OCI-LY1 (cell line): Measurements from ENCODE around the gene C4BPB.

Source experiments
- H2AFZ ChIP-seq: fragments of 200-600 bp; sonication (generic), shearing (Covaris generic); 2 replicates; pipeline ENCODE4 v1.6.0; 2014; ENCODE audit warnings: antibody characterized with exemption, mild to moderate bottlenecking, low read length
- H3F3A ChIP-seq: fragments of 200-600 bp; sonication (generic), shearing (Covaris generic); 2 replicates; pipeline ENCODE4 v1.6.0; 2014; ENCODE audit warnings: mild to moderate bottlenecking, antibody characterized with exemption, low read length, moderate library complexity; ENCODE audit not compliant: insufficient read depth
- H3K27ac ChIP-seq: fragments of 200-600 bp; sonication (generic); 2 replicates; pipeline ENCODE4 v1.5.1; 2014; ENCODE audit warnings: low read length, mixed run types, mild to moderate bottlenecking, low read depth; ENCODE audit not compliant: poor library complexity, severe bottlenecking
- H3K27me3 ChIP-seq: fragments of 200-600 bp; sonication (generic); 2 replicates; pipeline ENCODE4 v1.6.0; 2014; ENCODE audit warnings: antibody characterized with exemption, mild to moderate bottlenecking, low read length, moderate library complexity; ENCODE audit not compliant: insufficient read depth
- H3K36me3 ChIP-seq: fragments of 200-600 bp; sonication (generic); 2 replicates; pipeline ENCODE4 v1.6.1; 2014; ENCODE audit warnings: mild to moderate bottlenecking, antibody characterized with exemption, low read length, moderate library complexity, mixed read lengths; ENCODE audit not compliant: insufficient read depth
- H3K4me1 ChIP-seq: fragments of 200-600 bp; sonication (generic); 2 replicates; pipeline ENCODE4 v1.5.1; 2014; ENCODE audit warnings: mild to moderate bottlenecking, low read length, moderate library complexity; ENCODE audit not compliant: insufficient read depth, severe bottlenecking
- H3K4me2 ChIP-seq: fragments of 200-600 bp; sonication (generic), shearing (Covaris generic); 2 replicates; pipeline ENCODE4 v1.6.1; 2014; ENCODE audit warnings: low read length
- H3K4me3 ChIP-seq: fragments of 200-600 bp; sonication (generic); 2 replicates; pipeline ENCODE4 v1.5.1; 2014; ENCODE audit warnings: low read length, low read depth, mild to moderate bottlenecking, mixed read lengths; ENCODE audit not compliant: poor library complexity, severe bottlenecking
- H3K79me2 ChIP-seq: fragments of 200-600 bp; shearing (Covaris generic); 2 replicates; pipeline ENCODE4 v1.6.1; 2016; ENCODE audit warnings: mixed run types, low read length, mixed read lengths; ENCODE audit not compliant: insufficient read depth
- H3K9ac ChIP-seq: fragments of 200-600 bp; sonication (generic), shearing (Covaris generic); 2 replicates; pipeline ENCODE4 v1.6.1; 2014; ENCODE audit warnings: mild to moderate bottlenecking, low read length, mixed read lengths
- H3K9me2 ChIP-seq: fragments of 200-600 bp; sonication (generic), shearing (Covaris generic); 2 replicates; pipeline ENCODE4 v1.6.1; 2014; ENCODE audit warnings: low read depth, mild to moderate bottlenecking, low read length, mixed read lengths
- H3K9me3 ChIP-seq: fragments of 200-600 bp; shearing (Covaris generic); 2 replicates; pipeline ENCODE4 v1.6.1; 2014; ENCODE audit warnings: low read length, mixed read lengths
- H4K20me1 ChIP-seq: fragments of 200-600 bp; sonication (generic), shearing (Covaris generic); 2 replicates; pipeline ENCODE4 v1.6.0; 2016; ENCODE audit warnings: mild to moderate bottlenecking, low read length; ENCODE audit not compliant: insufficient read depth
- CTCF ChIP-seq: fragments of 200-600 bp; sonication (generic), shearing (Covaris generic); IDR thresholded peaks from 2 replicates; pipeline ENCODE4 v1.5.1; 2017; ENCODE audit warnings: mild to moderate bottlenecking, antibody characterized with exemption, low read length, moderate library complexity, mixed read lengths
- EZH2 ChIP-seq: fragments of 200-600 bp; sonication (generic), shearing (Covaris generic); IDR thresholded peaks from 2 replicates; pipeline ENCODE4 v1.8.0; 2017; ENCODE audit warnings: borderline replicate concordance, mixed run types, mild to moderate bottlenecking, antibody characterized with exemption, low read length, moderate library complexity, mixed read lengths

Gene C4BPB

DNA sequence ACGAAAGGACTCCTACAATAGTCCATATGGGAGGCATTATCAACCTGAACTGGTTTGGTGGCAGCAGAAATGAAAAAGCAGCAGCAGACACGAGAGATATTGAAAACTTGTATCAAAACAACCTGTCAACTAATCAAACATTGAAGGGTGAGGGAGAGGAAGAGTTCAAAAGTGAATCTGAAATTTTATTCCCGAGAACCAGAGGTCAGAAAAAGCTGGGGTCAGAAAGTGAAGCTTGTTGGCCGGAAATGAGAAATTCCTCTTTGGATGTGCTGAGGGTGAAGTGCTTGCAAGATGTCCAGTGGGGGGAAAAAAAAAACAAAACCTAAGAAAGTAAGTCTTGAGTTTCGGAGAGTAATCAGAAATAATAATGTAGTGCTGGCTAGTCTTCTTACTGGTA is 13.5 kb downstream of the C4BPB start:
- Histone ChIP-seq H3K27me3 (no peaks in the 10 kb centered on the region), H3K27ac (no peak overlapping the region), H3K4me1 (no peaks in the 10 kb centered on the region), H3K4me3 (no peak overlapping the region), H4K20me1 (no peaks in the 10 kb centered on the region), H3F3A (no peaks in the 10 kb centered on the region), H2AFZ (no peak overlapping the region), H3K4me2 (no peak overlapping the region), H3K36me3 (no peaks in the 10 kb centered on the region), H3K79me2 (no peaks in the 10 kb centered on the region), H3K9me2 (no peaks in the 10 kb centered on the region), H3K9ac (no peak overlapping the region), H3K9me3 (no peaks in the 10 kb centered on the region)
- TF ChIP-seq EZH2 (no peak), CTCF (no peak)

DNA sequence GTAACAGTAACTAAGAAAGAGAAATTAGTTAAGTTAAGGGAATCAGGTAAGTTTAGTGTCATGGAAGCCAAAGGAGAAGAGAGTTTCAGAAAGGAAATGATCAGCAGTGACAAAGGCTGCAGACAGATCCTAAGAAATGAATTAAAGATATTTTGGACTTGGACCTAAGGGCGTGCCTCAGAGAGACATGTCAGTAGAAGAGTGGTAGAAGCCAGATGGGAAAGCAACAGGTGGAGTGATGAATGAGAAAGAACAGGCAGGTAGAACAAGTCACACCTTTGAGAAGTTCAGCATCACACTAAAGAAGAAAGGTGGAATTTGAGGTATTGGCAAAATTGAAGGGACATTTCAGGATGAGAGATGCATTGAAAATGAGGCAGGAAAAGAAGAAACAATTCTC is 14.0 kb downstream of the C4BPB start:
- H3K36me3 ChIP-seq: no peaks in the 10 kb centered on the region
- H3K4me3 ChIP-seq: no peak overlapping the region
- no peak for TF ChIP-seq EZH2
- TF ChIP-seq CTCF: no peak
- H3K4me1 ChIP-seq: no peaks in the 10 kb centered on the region
- H3K9ac ChIP-seq: no peak overlapping the region
- no peaks in the 10 kb centered on the region for H3K79me2 ChIP-seq
- no peak overlapping the region for H3K27ac ChIP-seq
- H3K9me2 ChIP-seq: no peaks in the 10 kb centered on the region
- H2AFZ ChIP-seq: no peak overlapping the region
- H3K4me2 ChIP-seq: no peak overlapping the region
- no peaks in the 10 kb centered on the region for H4K20me1 ChIP-seq
- H3K9me3 ChIP-seq: no peaks in the 10 kb centered on the region
- no peaks in the 10 kb centered on the region for H3F3A ChIP-seq
- no peaks in the 10 kb centered on the region for H3K27me3 ChIP-seq

DNA sequence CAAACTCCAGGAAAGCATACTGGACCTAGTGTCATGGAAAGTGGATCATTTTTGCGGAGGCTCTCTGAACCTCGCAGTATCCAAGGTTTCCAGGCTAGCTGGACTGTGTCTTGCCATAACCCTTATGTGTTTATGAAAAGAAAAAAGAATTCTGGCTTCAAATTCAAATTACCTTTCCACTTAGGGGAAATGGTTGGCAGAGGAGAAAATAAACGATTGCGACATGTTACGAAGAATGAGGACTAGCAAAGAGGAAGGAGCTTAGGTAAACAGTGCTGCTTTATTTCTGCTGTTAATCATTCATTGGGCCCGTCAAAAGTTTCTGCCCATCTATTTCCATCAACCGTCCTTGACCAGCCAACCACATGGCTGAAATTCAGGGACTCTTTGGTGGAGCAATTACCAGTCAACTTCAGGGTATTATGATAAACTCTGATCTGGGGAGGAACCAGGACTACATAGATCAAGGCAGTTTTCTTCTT is 15.3 kb downstream of the C4BPB start, which contains the start of gene C4BPA:
TSS of gene C4BPA (plus strand) at position 342 of the 482 bp plus-strand sequence. CDS start 8,793 bp downstream, outside the sequence.
- H3K36me3 ChIP-seq: no peaks in the 10 kb centered on the region
- H3K4me3 ChIP-seq: no peak within 1 kb of the TSS
- no peaks in the 10 kb centered on the region for H3K9me3 ChIP-seq
- no peak for TF ChIP-seq EZH2
- TF ChIP-seq CTCF: no peak
- H3F3A ChIP-seq: no peaks in the 10 kb centered on the region
- H3K4me1 ChIP-seq: no peaks in the 10 kb centered on the region
- H3K4me2 ChIP-seq: no peak within 1 kb of the TSS
- no peaks in the 10 kb centered on the region for H4K20me1 ChIP-seq
- H3K9ac ChIP-seq: no peak within 1 kb of the TSS
- H3K79me2 ChIP-seq: no peaks in the 10 kb centered on the region
- no peaks in the 10 kb centered on the region for H3K27me3 ChIP-seq
- no peaks in the 10 kb centered on the region for H3K9me2 ChIP-seq
- H3K27ac ChIP-seq: no peak within 1 kb of the TSS
- no peak within 1 kb of the TSS for H2AFZ ChIP-seq
